Transverse colon (tissue), 3 donors: ENCODE measurements around the gene PRSS27.
"Not testable (repeated sequence)": the region's sequence is repeated elsewhere in the genome, so short reads cannot be mapped to it uniquely, and the experiment has no call there.

Experiments
- EP300 ChIP-seq: sonication (generic); formaldehyde crosslinking; IDR thresholded peaks from one replicate; pipeline ENCODE4 v1.6.1; 2017; ENCODE audit warnings: antibody characterized with exemption, low read depth
- POLR2A ChIP-seq: fragments of 450-650 bp; IDR thresholded peaks from one replicate; pipeline ENCODE4 v1.6.1; 2016; ENCODE audit warnings: antibody characterized with exemption, mild to moderate bottlenecking, moderate library complexity
- TF ChIP-seq, protein P1 (sequence below), 5 experiments: fragments of 200-600 bp in 3 of 5; fragments of 450-650 bp in 2 of 5; sonication (generic) in 3 of 5; IDR thresholded peaks; 1 replicate in 2 of 5; 2 replicates in 3 of 5; pipeline ENCODE4 v1.5.1; 2016 to 2017; ENCODE audit warnings: antibody characterized with exemption in 5 of 5, inconsistent platforms in 3 of 5, mild to moderate bottlenecking in 2 of 5, moderate library complexity in 1 of 5

- TF ChIP-seq POLR2A, EP300: not testable (repeated sequence)
- TF ChIP-seq, protein P1, sequence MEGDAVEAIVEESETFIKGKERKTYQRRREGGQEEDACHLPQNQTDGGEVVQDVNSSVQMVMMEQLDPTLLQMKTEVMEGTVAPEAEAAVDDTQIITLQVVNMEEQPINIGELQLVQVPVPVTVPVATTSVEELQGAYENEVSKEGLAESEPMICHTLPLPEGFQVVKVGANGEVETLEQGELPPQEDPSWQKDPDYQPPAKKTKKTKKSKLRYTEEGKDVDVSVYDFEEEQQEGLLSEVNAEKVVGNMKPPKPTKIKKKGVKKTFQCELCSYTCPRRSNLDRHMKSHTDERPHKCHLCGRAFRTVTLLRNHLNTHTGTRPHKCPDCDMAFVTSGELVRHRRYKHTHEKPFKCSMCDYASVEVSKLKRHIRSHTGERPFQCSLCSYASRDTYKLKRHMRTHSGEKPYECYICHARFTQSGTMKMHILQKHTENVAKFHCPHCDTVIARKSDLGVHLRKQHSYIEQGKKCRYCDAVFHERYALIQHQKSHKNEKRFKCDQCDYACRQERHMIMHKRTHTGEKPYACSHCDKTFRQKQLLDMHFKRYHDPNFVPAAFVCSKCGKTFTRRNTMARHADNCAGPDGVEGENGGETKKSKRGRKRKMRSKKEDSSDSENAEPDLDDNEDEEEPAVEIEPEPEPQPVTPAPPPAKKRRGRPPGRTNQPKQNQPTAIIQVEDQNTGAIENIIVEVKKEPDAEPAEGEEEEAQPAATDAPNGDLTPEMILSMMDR (IDR thresholded peaks at IDR 0.05): not testable (repeated sequence)
These were observed 1.7 kb upstream of the PRSS27 start for GRCh38 chr16:2721634-2722173.
